Measurements from ENCODE around the gene IER5L.
"Not testable (repeated sequence)": the region's sequence is repeated elsewhere in the genome, so short reads cannot be mapped to it uniquely, and the experiment has no call there.

The IER5L gene

DNA sequence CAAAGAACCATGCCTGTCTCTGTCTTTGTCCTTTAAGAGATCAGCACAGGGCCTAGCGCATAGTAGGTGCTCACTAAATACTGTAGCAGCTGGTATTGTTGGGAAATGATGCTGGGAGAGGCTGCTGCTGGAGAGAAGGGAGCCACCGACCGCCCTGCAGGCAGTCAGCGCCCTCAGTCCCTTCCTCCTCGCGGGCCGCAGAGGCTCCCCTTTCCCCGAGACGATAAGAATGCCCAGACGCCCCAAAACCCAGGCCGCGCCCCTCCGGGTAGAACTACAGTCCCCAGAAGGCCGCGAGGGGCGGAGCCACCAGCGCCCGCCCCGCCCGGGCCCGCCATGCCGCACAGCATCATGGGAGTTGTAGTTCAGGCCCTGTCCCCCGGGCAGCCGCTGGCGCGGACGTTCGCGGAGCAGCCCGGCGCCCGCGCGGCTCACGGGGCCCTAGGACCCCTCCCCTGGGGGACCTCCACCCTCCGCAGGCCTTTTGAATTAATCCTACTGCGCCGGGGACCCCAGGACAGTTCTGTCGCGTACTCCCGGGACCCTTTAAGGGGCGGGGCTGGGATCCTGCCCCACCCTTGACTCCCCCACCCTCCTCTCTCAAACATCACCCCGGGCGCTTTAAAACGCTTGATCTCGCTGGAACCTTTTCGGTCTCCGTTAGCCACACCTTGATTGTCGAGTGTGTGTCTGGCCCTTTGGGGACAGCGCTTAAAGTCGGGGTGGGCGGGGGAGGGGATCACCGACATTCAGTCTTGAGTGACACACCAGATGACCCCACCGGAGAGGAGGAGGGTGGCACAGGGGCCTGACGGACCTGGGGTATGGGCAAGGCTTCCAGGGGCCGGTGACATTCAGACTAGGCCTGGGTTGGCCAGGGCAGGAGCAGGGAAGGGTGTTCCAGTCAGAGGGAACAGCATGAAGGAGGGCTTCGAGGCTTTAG, 24.8 kb upstream of the IER5L start:
- DNase-seq: peak; percentile 76

DNA sequence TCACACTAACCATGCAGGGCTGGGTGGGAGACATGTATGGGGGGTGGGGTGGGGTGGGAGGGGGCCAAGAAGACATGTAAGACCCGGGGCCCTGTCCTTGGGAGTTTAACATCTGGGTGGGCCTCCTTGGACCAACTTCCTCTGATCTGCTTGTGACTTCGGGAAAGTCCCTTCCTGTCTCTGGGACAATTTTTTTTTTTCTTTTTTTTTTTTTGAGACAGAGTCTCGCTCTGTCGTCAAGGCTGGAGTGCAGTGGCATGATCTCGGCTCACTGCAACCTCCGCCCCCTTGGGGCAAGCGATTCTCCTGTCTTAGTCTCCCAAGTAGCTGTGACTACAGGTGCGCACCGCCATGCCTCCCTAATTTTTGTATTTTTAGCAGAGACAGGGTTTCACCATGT, 23.8 kb upstream of the IER5L start:
- peak; percentile 52 for DNase-seq

DNA sequence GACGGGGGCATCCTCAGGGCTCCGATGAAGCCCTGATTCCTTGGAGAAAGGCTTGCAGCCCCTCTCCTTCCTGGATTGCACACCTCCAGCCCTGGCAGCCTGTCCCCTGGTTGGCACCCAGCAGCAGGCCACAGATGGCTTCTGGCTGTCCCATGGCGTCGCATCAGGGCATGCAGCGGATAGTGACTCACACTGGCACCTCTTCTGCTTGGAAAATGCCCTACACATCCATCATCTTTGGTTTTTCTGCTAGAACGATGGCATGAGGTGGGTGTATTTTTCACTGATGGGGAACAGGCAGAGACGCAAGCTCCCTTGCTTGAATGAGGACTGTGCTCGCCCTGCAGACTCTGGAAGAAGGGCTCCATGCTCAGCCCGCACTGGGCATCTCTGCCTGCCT, 23.2 kb upstream of the IER5L start:
- DNase-seq: no peak

DNA sequence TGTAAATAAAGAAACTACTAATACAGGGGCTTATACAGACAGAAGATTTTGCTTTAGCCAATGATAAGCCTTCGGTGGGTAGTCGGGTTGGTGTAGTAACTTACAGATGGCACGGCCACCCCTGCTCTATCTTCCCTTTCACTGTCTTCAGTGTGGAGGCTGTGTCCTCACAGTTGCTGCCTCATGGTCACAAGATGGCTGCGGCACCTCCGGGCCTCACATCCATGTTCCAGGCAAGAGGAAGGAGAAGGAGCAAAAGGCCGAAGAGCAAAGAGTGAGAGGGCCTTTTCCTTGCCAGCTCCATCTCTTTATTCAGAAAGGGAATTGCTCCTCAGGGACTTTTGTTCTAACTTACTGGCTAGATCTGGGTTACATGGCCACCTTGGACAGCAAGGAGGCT, 22.2 kb upstream of the IER5L start:
- DNase-seq: no peak

DNA sequence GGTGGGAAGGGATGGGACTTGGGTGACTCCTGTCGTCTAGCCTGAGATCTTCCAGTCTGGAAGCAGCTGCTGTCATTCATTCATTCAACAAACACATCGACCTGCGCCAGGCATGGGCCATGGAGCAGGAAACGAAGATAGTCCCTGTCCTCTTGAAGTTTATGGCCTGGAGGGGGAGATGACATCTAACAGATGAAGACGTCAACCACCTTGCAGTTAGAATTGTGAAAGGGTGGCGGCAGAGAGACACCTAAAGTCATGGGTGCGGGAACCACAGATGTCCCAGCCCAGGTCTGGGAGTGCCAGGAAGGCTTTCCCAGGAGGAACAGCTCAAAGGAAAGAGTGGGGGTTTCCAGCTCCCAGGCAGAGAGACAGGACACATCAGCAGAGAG, 21.0 kb upstream of the IER5L start:
- DNase-seq: no peak

DNA sequence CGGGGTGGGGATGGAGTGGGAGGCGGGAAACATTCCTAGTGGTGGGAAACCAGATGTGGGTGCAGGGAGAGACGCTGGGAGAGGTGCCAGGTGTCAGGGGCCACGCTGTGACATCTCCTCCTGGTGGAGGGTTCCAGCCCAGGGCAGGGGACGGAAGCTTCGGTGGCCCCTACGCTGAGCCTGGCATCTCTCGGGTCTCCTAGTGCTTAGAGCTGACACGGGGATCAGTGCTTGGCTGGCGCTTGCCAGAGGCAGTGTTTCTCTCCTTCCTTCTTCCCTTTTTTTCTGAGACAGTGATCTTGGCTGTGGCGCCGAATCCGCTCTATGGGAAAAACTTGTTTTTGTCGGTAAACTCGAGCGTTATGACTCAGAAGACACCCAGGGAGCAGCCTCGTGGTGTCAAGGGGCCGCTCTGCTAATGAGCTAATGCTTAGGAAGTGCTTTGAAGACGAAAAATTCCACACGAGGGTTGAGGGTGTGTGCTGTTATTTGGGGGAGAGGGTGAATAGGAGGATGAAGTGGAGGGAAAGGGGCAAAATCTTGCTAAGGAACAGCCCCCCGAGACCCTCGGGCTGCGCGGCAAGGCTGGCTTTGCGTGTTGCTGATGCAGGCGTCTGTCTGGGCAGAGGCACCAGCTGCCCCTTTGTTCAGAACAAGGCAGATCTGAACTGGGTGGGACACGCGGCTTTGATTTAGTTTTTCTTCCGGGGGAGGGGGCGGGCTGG, 20.4 kb upstream of the IER5L start:
- DNase-seq: peak; percentile 92

DNA sequence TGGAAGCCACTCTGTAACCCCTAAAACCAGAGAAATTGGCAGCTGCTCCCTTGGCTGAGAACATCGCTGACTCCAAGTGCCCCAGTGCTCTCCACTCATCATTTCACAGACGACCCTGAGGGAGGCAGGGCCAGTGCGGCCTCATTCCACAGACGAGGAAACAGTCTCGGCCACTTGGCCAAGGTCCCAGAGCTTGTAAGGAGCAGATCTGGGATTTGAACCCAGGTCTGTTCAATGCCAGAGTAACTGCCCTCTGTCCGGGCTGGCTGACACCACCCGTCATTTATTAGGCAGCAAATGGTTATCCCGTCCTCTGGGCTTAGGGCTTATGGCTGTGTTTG, 19.9 kb upstream of the IER5L start:
- no peak for DNase-seq

DNA sequence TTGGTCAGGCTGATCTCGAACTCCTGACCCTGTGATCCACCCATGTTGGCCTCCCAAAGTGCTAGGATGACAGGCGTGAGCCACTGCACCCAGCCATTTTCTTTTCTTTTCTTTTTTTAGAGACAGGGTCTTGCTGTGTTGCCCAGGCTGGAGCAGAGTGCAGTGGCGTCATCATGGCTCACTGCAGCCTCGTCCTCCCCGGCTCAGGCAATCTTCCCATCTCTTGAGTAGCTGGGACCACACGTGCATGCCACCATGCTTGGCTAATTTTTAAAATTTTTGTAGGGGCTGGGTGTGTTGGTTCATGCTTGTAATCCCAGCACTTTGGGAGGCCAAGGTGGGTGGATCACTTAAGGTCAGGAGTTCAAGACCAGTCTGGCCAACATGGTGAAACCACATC, 19.0 kb upstream of the IER5L start:
- DNase-seq: not testable (repeated sequence)

DNA sequence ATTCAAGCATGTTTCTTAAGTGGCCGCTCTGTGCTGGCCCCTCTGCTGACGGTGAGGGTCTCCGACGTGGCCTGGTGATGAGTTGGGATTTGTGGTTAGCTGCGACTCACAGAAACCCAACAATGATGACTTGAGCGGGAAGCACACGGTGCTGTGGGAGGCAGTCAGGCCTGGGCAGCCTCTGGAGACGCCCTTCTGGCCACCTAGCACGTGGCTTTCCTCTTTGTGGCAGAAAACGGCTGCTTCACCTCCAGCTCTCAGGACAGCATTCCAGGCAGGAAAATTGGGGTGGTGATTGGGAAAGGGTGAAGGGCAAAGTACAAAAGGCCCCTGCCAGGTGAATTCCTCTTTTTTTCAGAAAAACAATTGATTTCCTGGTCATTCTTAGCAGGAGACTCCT, 17.5 kb upstream of the IER5L start:
- DNase-seq: no peak

DNA sequence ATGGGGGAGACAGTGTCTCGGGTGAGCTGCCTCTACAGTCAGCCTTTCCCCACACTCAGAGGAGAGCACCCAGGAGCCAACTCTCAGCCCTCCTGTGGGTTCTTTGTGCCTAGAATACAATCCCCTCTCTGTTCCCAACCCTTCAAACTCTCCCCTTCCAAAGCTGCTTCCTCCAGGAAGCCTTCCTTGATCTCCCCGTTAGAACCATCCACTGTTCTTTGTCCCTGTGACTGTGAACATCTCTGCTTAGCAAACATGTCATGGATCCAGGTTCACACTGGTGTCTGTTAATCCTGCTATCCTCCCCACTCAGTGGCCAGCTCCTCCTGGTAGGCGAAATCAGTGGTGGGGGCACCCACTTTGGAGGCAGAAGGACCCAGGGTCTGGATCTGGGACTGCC, 16.2 kb upstream of the IER5L start:
- no peak for DNase-seq

DNA sequence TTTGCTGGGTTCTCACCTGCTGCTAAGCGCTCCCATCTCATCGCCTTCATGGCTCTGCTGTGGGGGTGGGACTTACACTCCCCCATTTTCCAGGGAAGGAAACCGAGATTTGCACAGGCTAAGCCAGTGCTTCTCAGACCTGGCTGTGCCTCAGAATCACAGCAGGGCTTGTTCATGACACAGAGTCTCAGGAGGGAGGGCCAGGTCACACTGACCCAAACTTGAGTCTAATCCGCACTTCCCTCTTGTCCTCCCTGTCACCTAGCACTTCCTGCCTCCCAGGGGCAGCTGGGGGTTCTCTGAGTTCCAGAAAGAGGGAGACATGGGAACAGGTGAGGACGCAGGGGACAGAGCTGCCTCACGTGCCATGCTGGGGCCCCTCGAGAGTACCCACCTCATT, 15.6 kb upstream of the IER5L start:
- DNase-seq: no peak

DNA sequence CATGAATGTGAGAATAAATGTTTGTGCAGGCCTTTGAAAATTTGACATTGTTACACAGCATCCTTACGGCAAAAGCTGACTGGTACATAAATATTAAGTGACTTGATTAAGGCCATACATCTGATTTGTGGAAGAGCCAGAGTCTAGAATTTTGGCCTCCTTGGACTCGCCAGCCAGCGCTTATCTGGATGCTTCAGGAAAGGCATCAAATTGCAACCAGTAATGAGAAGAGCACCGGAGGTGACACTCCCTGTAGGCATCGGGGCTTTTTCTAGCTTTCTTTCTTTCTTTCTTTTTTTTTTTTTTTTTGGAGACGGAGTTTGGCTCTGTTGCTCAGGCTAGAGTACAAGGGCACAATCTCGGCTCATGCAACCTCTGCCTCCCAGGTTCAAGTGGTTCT, 13.2 kb upstream of the IER5L start:
- DNase-seq: no peak

DNA sequence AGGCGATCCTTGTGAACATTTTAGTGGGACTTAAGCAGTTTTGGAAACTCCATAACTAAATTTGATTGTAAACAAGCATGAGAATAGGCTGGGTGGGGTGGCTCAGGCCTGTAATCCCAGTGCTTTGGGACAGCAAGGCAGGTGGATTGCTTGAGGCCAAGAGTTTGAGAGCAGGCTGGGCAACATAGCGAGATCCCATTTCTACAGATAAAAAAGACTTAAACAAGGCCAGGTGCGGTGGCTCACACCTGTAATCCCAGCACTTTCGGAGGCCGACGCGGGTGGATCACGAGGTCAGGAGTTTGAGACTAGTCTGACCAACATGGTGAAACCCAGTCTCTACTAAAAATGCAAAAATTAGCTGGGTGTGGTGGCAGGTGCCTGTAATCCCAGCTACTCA, 11.9 kb upstream of the IER5L start:
- DNase-seq: not testable (repeated sequence)

DNA sequence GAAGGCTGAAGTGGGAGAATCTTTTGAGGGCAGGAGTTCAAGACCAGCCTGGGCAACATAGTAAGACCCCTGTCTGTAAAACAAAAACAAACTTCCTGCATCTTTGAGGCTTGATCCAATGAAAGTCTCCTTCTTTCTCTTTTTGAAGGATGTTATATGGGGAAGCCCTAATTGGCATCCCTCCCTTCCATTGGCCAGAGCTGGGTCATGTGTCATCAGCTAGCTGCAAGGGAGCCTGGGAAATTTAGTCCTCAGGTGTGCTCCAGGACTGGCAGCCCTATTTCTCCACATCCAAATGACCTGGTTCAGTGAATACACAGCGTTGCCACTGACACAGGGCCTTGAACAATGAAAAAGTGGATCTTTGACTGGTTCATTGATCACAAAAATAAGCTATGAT, 9.0 kb upstream of the IER5L start:
- no peak for DNase-seq

DNA sequence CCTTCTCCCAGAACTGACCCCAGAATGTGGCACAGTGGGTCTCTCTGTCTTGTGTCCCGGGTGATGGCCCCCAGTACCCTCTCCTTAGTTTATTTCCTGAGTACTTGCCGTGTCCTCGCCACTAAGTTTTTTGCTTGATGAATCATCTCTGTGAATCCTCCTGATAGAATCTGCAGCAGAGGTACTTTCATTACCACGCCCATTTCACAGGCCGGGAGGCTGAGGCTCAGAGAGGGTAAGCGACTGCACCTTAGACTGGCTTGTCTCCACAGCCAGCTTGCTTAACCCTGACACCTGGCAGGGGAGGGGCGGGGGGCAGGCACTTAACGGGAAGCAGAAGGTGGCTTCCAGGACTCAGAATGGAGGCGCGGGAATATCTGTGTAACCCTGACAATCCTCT, 7.9 kb upstream of the IER5L start:
- DNase-seq: no peak

DNA sequence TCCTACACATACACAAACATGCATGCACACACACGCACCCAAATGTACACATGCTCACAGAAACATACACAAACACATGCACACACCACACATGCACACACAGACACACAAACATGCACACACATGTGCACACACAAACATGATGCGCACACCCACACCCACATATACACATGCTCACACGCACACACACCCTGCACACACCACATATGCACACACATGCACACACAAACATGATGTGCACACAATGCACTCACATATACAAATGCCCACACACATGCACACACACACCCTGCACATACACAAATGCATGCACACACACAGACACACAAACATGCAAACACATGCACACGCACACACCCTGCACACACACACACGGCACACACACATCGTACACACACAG, 7.3 kb upstream of the IER5L start:
- DNase-seq: no peak

DNA sequence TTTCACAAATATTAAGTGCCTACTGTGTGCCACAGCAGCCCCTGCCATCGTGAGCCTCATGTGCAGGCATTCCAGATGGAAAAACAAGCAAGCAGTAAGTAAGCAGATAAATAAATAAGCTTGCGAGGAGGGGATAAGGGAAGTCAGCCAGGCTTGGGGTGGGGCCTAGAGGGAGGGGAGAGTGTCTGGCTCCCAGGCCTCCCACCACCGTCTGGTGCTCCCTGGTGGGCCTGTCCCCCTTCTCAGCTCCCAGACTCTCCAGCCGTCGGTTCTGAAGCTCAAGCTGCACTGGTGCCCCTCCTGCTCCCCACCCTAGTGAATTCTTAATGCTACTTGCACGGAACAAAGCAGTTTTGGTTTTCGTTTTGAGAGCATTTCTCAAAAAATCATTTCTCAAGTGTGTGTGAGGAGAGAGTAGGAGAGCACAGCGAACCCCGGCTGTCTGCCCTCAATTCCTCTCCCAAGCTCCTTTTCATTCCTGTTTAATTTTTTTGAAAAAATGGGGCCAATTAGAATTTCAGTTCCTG, 6.6 kb upstream of the IER5L start:
- DNase-seq: no peak

DNA sequence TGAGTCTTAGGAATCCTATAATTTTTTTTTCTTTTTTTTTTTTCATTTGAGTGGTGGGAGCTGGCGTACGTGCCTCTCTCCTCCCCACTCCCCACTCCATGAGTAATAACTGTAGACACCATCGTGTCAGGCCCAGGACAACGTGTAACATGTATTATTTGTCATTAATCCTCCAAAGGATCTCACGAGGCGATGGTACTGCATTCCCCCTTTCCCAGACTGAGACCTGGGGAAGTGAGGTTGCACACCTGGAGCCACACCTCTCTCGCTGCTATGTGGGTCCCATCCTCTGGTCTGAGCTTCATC, 6.1 kb upstream of the IER5L start:
- no peak for DNase-seq

DNA sequence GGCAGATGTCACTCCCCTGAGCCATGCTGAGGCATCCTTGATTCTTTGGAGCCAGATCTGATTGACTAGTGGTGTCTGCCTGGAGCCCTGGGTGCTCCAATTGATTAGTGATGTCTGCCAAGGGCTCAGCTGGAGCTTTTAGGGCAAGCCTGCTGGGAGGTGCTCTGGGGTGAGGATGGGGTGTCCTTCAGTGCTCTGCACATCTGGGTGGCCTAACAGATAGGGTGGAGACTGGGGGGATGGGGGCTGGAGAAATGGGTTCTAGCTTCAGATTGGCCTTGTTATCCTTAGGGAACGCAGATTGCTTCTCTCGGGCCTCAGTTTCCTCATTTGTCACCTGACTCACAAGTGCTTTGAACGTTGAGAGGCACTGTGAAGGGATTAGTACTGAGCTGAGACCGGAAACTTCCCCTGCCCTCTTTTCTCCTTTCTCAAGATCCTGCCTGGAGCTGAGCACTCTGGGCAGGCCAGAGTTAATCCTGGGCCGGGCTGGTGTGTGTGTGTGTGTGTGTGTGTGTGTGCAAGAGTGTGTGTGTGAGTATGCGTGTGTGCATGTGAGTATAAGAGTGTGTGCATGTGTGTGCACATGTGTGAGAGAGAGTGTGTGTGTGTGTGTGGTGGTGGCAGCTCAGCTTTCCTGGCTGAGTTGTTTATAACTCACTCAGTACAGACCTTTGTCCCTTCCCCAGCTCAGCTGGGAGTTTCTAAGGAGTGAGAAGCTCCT, 5.6 kb upstream of the IER5L start:
- no peak for DNase-seq

DNA sequence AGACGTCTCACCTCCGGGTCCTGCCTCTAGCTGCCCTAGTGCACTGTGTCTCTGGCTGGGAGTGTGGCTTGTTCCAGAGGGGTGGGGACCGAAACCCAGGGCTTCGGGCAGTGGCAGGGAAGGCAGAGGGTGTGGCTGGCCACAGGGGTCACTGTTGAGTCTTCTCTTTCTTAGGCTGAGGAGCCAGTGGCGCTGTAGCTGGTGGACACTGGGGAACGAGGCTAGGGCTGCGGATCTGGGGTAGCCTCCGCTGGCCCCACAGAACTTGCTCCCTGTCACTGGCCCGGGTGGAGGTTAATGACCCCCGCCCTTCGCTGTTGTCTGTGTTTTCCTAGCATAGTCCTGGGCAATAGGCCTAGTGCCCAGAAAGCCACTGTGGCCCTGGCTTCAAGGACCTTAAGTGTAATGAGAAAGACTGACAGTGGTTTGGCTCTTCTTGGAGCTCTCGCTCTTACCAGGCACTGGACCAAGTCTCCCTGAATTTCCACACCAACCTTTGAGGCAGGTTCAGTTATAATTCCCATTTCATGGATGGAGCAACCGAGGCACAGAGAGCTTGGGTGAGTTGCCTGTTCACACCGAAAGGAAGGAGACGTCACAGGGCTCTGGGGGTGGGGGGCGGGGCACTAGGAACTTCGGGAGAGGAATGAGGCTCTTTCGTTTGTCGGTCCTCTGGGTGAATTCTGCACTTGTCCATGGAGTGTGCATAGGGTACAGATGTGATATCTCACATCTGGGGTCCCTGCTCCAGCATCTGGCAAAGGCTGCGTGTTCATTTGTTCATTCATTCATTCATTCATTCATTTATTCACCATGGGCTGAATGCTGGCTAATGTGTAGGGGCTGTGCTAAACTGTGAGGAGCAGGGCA, 4.8 kb upstream of the IER5L start:
- DNase-seq: peak; percentile 37

DNA sequence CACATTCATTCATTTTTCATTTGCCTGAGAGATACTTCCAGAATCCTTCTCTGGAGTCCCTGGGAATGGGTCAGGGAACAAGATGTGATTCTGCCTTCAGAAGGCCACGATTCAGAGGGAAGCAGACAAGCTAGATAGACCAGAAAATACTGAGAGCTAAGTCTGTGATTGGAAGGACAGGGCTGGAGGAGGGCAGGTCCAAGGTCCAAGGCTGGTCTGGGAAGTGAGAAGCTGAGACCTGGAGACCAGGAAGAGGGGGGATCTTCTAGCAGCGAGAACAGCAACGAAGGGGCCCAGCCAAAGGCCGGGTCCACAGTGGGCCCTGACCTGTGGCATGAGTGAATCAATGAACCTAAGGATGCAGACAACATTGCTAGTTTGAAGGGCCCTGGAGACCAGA, 4.1 kb upstream of the IER5L start:
- DNase-seq: no peak

DNA sequence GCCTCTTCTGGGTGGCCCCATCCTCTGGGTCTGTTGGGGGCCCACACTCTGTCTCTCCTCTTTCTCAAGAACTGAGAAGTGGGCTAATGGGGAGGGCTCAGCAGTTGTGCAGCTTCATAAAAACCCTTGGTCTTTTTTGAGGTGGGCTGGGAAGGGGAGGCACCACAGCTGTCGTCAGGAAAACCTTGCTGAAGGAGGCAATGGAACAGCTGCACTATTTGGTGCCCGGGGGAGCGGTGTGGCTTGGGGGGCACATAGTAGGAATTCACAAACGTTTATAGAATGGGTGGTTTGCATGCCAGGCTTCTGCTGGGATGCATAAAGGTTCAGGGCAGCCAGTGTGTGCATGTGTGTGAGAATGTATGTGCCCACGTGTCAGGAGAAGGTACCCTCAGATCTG, 3.2 kb upstream of the IER5L start:
- no peak for DNase-seq

Measured in inflammatory macrophage treated with lipopolysaccharide for 4 hours (primary cell).